ENCODE data around the gene GJA8. TPM values are rescaled to one million over a fixed set of nuclear protein-coding genes. Genes with fewer than 3 reads are reported as not detected.

Gene GJA8
- total RNA-seq, 3 donors from 2014 or later: not detected

DNA sequence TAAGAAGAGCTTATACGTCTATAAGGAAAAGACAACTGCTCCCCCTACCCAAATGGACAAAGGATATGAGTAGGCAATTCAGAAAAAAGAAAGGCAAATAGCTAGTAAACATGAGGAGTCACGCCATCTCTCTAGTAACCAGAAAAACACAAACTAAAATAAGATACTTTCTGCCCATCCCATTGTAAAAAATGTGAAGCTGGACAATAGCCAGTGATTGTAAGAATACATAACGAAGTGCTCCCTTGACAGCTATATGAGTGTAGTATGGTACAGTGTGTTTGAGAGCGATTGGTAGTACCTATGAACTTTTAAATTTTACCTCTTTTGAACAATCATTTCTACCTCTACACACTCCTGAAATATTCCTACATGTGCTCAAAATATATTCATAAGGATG lies 7.5 kb upstream of the GJA8 start:
- Histone ChIP-seq H3K4me3 (no peak overlapping the region), H3K27ac (no peak overlapping the region), H3K9me3 (no peaks in the 10 kb centered on the region), H3K27me3 (no peaks in the 10 kb centered on the region), H3K4me1 (no peaks in the 10 kb centered on the region), H3K36me3 (no peaks in the 10 kb centered on the region)
- TF ChIP-seq POLR2A (IDR thresholded peaks at IDR 0.05): no peak
- no peak for DNase-seq (ENCODE audit: low spot score in 2 of 2)
- intact Hi-C loops (cut with DNase I; ENCODE audit: low total_unique reads): no loop called here

DNA sequence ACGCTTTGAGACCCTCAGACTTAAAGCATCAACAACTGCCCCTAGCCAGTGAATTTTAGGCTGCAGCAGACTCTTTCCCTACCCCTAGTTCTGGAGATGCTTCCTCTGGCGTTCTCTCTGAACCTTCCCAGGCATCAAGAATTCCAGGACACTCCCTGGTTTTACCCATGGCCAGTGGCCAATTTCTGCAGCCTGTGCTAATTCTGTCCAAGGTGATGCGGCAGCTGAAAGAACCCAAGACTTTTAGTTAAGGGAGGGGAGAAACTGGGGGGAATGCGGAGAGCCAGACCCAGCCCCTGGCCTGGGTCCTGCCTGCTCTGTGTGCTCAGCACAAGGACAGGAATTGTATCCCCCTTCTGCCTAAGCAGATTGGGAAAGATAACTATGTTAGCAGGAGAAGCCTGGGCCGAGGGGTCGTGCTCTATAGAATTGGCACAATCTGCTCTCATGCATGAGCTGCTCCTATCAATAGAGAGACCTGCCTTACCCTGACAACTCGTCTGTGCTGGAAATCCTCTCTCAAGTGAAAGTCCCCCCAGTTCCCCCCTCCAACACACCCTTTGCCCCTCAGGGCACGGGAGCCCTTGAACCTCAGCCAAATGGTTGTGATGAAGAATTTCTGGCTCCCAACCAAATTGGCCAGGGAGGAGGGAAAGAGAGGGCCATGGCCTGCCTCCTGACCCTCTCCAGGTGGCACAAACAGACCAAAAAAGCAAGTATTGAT lies 5.4 kb upstream of the GJA8 start:
- no peaks in the 10 kb centered on the region for H3K9me3 ChIP-seq
- peak in 1 of 2 donors; percentile 20 for DNase-seq (ENCODE audit: low spot score in 2 of 2)
- TF ChIP-seq POLR2A (IDR thresholded peaks at IDR 0.05) (no peak), POLR2AphosphoS5 (IDR thresholded peaks at IDR 0.05) (no peak)
- TF ChIP-seq, protein P1, sequence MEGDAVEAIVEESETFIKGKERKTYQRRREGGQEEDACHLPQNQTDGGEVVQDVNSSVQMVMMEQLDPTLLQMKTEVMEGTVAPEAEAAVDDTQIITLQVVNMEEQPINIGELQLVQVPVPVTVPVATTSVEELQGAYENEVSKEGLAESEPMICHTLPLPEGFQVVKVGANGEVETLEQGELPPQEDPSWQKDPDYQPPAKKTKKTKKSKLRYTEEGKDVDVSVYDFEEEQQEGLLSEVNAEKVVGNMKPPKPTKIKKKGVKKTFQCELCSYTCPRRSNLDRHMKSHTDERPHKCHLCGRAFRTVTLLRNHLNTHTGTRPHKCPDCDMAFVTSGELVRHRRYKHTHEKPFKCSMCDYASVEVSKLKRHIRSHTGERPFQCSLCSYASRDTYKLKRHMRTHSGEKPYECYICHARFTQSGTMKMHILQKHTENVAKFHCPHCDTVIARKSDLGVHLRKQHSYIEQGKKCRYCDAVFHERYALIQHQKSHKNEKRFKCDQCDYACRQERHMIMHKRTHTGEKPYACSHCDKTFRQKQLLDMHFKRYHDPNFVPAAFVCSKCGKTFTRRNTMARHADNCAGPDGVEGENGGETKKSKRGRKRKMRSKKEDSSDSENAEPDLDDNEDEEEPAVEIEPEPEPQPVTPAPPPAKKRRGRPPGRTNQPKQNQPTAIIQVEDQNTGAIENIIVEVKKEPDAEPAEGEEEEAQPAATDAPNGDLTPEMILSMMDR (IDR thresholded peaks at IDR 0.05): no peak
- no peak overlapping the region for H3K27ac ChIP-seq
- H3K27me3 ChIP-seq: no peaks in the 10 kb centered on the region
- no peaks in the 10 kb centered on the region for H3K4me1 ChIP-seq
- intact Hi-C loops (cut with DNase I; ENCODE audit: low total_unique reads): no loop called here
- no peak overlapping the region for H3K4me3 ChIP-seq
- H3K36me3 ChIP-seq: no peaks in the 10 kb centered on the region

DNA sequence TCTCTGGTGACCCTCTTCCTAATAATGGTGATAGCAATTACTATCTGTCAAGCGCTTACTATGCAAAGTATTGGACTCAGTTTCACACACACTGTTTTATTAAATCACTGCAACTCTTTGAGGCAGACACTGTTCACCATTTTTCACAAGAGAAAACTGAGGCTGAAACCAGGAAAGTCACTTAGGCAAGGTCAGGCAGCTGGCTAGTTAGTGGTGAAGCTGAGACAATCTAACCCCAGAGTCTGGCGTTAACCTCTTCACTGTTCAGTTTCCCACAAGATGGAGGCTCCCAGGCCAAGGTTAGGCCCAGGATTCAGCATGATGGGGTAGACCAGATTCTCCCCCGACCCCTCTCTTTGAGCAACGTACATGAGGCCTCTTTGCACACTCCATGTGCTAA lies 4.8 kb upstream of the GJA8 start:
- Histone ChIP-seq H3K36me3 (no peaks in the 10 kb centered on the region), H3K9me3 (no peaks in the 10 kb centered on the region), H3K27me3 (no peaks in the 10 kb centered on the region), H3K4me1 (no peaks in the 10 kb centered on the region), H3K27ac (no peak overlapping the region), H3K4me3 (no peak overlapping the region)
- intact Hi-C loops (cut with DNase I; ENCODE audit: low total_unique reads): no loop called here
- TF ChIP-seq, protein P1 (IDR thresholded peaks at IDR 0.05): no peak
- TF ChIP-seq POLR2AphosphoS5 (IDR thresholded peaks at IDR 0.05): no peak
- no peak for TF ChIP-seq POLR2A (IDR thresholded peaks at IDR 0.05)
- DNase-seq (ENCODE audit: low spot score in 2 of 2): no peak

DNA sequence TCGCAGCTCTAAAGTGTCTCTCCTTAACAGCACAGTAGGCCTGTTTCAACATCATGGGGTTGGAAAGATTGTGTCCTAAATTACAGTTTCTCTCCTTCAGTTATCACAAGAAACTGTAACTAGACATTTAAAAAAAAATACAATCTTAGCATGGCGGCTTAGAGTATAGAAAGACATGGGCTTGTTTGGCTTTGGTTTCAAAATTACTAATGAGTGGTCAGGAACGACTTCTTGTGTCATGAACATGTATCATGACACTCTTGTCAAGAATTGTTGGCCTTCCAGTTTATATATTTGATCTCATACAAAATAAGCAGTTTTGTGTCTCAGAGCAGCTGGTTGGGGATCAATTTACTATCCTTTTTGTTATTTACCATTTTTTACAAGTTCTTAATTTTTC lies 2.1 kb downstream of the GJA8 start:
- no peak overlapping the region for H3K27ac ChIP-seq
- H3K27me3 ChIP-seq: no peaks in the 10 kb centered on the region
- no peak for DNase-seq (ENCODE audit: low spot score in 2 of 2)
- no peaks in the 10 kb centered on the region for H3K4me1 ChIP-seq
- H3K36me3 ChIP-seq: no peaks in the 10 kb centered on the region
- no peaks in the 10 kb centered on the region for H3K9me3 ChIP-seq
- TF ChIP-seq, protein P1 (IDR thresholded peaks at IDR 0.05): no peak
- TF ChIP-seq POLR2AphosphoS5 (IDR thresholded peaks at IDR 0.05) (no peak), POLR2A (IDR thresholded peaks at IDR 0.05) (no peak)
- H3K4me3 ChIP-seq: no peak overlapping the region
- intact Hi-C loops (cut with DNase I; ENCODE audit: low total_unique reads): no loop called here

DNA sequence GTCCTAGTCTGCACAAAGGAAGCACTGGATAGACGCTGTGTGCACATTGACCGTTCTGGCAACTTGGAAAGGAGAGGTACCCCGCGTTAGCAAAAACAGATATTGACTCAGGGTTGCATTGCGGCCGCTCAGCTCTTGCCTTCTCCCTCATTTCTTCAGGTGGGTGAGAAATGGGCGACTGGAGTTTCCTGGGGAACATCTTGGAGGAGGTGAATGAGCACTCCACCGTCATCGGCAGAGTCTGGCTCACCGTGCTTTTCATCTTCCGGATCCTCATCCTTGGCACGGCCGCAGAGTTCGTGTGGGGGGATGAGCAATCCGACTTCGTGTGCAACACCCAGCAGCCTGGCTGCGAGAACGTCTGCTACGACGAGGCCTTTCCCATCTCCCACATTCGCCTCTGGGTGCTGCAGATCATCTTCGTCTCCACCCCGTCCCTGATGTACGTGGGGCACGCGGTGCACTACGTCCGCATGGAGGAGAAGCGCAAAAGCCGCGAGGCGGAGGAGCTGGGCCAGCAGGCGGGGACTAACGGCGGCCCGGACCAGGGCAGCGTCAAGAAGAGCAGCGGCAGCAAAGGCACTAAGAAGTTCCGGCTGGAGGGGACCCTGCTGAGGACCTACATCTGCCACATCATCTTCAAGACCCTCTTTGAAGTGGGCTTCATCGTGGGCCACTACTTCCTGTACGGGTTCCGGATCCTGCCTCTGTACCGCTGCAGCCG lies 5.4 kb downstream of the GJA8 start:
- no peak for DNase-seq (ENCODE audit: low spot score in 2 of 2)
- TF ChIP-seq, protein P1 (IDR thresholded peaks at IDR 0.05): no peak
- TF ChIP-seq POLR2A (IDR thresholded peaks at IDR 0.05): no peak
- no peak for TF ChIP-seq POLR2AphosphoS5 (IDR thresholded peaks at IDR 0.05)
- H3K4me1 ChIP-seq: no peaks in the 10 kb centered on the region
- H3K27me3 ChIP-seq: no peaks in the 10 kb centered on the region
- intact Hi-C loops (cut with DNase I; ENCODE audit: low total_unique reads): no loop called here
- H3K36me3 ChIP-seq: no peaks in the 10 kb centered on the region
- H3K27ac ChIP-seq: no peak overlapping the region
- H3K4me3 ChIP-seq: no peak overlapping the region
- no peaks in the 10 kb centered on the region for H3K9me3 ChIP-seq

Measured in breast epithelium (tissue), 4 donors.